NT2/D1 (cell line): ENCODE measurements around the gene CCDC91.

ENCODE experiments used
- YY1 ChIP-seq: IDR thresholded peaks from 2 replicates; pipeline ENCODE4 v1.6.1; 2011; ENCODE audit not compliant: insufficient read length, insufficient read depth
- ZNF274 ChIP-seq: IDR thresholded peaks from 2 replicates; pipeline ENCODE4 v1.6.1; 2011; ENCODE audit warnings: mild to moderate bottlenecking, low read depth, low read length

GRCh38 chr12:28247806-28248205 lies 57.5 kb downstream of the CCDC91 start:
- no peak for TF ChIP-seq ZNF274
- no peak for TF ChIP-seq YY1
